ENCODE results near the gene GOT2.

GOT2 gene

GRCh38 chr16:58734459-58734787, 307 bp upstream of the GOT2 start:
- DNase-seq (ENCODE audit: low read depth in 1 of 2, low spot score in 1 of 2), result no peak
- in situ Hi-C loops (cut with HindIII; ENCODE audit: low pct_unique_long_range_greater_than_20kb, low sequenced_read_pairs), result no loop called here
- TF ChIP-seq JUND (IDR thresholded peaks at IDR 0.05; ENCODE audit: low read depth), result no peak

- in situ Hi-C loops (cut with HindIII; ENCODE audit: low pct_unique_long_range_greater_than_20kb, low sequenced_read_pairs), result no loop called here
- no peak for TF ChIP-seq JUND (IDR thresholded peaks at IDR 0.05; ENCODE audit: low read depth)
- peak in 1 of 2 experiments; percentile 14 for DNase-seq (ENCODE audit: low read depth in 1 of 2, low spot score in 1 of 2)
Measured at GRCh38 chr16:58733248-58733670, 857 bp downstream of the GOT2 start.

- no peak for TF ChIP-seq JUND (IDR thresholded peaks at IDR 0.05; ENCODE audit: low read depth)
- no peak for DNase-seq (ENCODE audit: low read depth in 1 of 2, low spot score in 1 of 2)
- in situ Hi-C loops (cut with HindIII; ENCODE audit: low pct_unique_long_range_greater_than_20kb, low sequenced_read_pairs), result no loop called here
Measured at GRCh38 chr16:58732545-58733247, 1.4 kb downstream of the GOT2 start.

GRCh38 chr16:58730724-58731370, 3.3 kb downstream of the GOT2 start:
- in situ Hi-C loops (cut with HindIII; ENCODE audit: low pct_unique_long_range_greater_than_20kb, low sequenced_read_pairs), result no loop called here
- TF ChIP-seq JUND (IDR thresholded peaks at IDR 0.05; ENCODE audit: low read depth), result no peak

GRCh38 chr16:58727796-58728568, 6.1 kb downstream of the GOT2 start:
- DNase-seq (ENCODE audit: low read depth in 1 of 2, low spot score in 1 of 2), result no peak
- TF ChIP-seq JUND (IDR thresholded peaks at IDR 0.05; ENCODE audit: low read depth), result no peak
- in situ Hi-C loops (cut with HindIII; ENCODE audit: low pct_unique_long_range_greater_than_20kb, low sequenced_read_pairs), result no loop called here

More at GRCh38 chr16:58730724-58731370, 3.3 kb downstream of the GOT2 start:
- no peak for DNase-seq (ENCODE audit: low read depth in 1 of 2, low spot score in 1 of 2)

GRCh38 chr16:58727028-58727781, 6.9 kb downstream of the GOT2 start:
- DNase-seq (ENCODE audit: low read depth in 1 of 2, low spot score in 1 of 2), result no peak
- in situ Hi-C loops (cut with HindIII; ENCODE audit: low pct_unique_long_range_greater_than_20kb, low sequenced_read_pairs), result no loop called here
- no peak for TF ChIP-seq JUND (IDR thresholded peaks at IDR 0.05; ENCODE audit: low read depth)

GRCh38 chr16:58723109-58723508, 11.0 kb downstream of the GOT2 start:
- TF ChIP-seq JUND (IDR thresholded peaks at IDR 0.05; ENCODE audit: low read depth), result no peak
- in situ Hi-C loops (cut with HindIII; ENCODE audit: low pct_unique_long_range_greater_than_20kb, low sequenced_read_pairs), result no loop called here
- no peak for DNase-seq (ENCODE audit: low read depth in 1 of 2, low spot score in 1 of 2)

GRCh38 chr16:58717994-58718393, 16.1 kb downstream of the GOT2 start:
- in situ Hi-C loops (cut with HindIII; ENCODE audit: low pct_unique_long_range_greater_than_20kb, low sequenced_read_pairs), result no loop called here
- no peak for TF ChIP-seq JUND (IDR thresholded peaks at IDR 0.05; ENCODE audit: low read depth)
- DNase-seq (ENCODE audit: low read depth in 1 of 2, low spot score in 1 of 2), result no peak

- in situ Hi-C loops (cut with HindIII; ENCODE audit: low pct_unique_long_range_greater_than_20kb, low sequenced_read_pairs), result no loop called here
- no peak for TF ChIP-seq JUND (IDR thresholded peaks at IDR 0.05; ENCODE audit: low read depth)
- no peak for DNase-seq (ENCODE audit: low read depth in 1 of 2, low spot score in 1 of 2)
Measured at GRCh38 chr16:58716468-58716867, 17.6 kb downstream of the GOT2 start.

- in situ Hi-C loops (cut with HindIII; ENCODE audit: low pct_unique_long_range_greater_than_20kb, low sequenced_read_pairs), result no loop called here
- no peak for DNase-seq (ENCODE audit: low read depth in 1 of 2, low spot score in 1 of 2)
- no peak for TF ChIP-seq JUND (IDR thresholded peaks at IDR 0.05; ENCODE audit: low read depth)
Measured at GRCh38 chr16:58713742-58714141, 20.4 kb downstream of the GOT2 start.

GRCh38 chr16:58709333-58709732, 24.8 kb downstream of the GOT2 start:
- DNase-seq (ENCODE audit: low read depth in 1 of 2, low spot score in 1 of 2), result no peak
- in situ Hi-C loops (cut with HindIII; ENCODE audit: low pct_unique_long_range_greater_than_20kb, low sequenced_read_pairs), result no loop called here
- no peak for TF ChIP-seq JUND (IDR thresholded peaks at IDR 0.05; ENCODE audit: low read depth)

GRCh38 chr16:58699151-58699550, 35.0 kb downstream of the GOT2 start:
- DNase-seq (ENCODE audit: low read depth in 1 of 2, low spot score in 1 of 2), result no peak
- no peak for TF ChIP-seq JUND (IDR thresholded peaks at IDR 0.05; ENCODE audit: low read depth)
- in situ Hi-C loops (cut with HindIII; ENCODE audit: low pct_unique_long_range_greater_than_20kb, low sequenced_read_pairs), result no loop called here
